HepG2 (cell line): Measurements from ENCODE around the gene BABAM1. TPM values are rescaled to one million over a fixed set of nuclear protein-coding genes. Genes with fewer than 3 reads are reported as not detected.

Source experiments
- ATAD3A ChIP-seq: sonication (generic); formaldehyde crosslinking; IDR thresholded peaks from 2 replicates; pipeline ENCODE4 v1.4.0; 2020; ENCODE audit warnings: missing genetic modification reagents
- ATF4 ChIP-seq, 2 experiments: fragments of 450-650 bp in 1 of 2; sonication (generic) in 1 of 2; formaldehyde crosslinking; IDR thresholded peaks; 2 replicates each; pipeline versions ENCODE4 v1.5.0 to v1.8.0; 2020 to 2022; ENCODE audit warnings: mild to moderate bottlenecking in 1 of 2, missing genetic modification reagents in 1 of 2
- FOXP1 ChIP-seq, 2 experiments: fragments of 450-650 bp in 1 of 2; IDR thresholded peaks; 2 replicates each; pipeline ENCODE4 v1.6.1; 2017 to 2018; ENCODE audit warnings: antibody characterized with exemption in 1 of 2
- HNF1A ChIP-seq, 2 experiments: sonication (generic) in 1 of 2; formaldehyde crosslinking in 1 of 2; IDR thresholded peaks; 2 replicates each; pipeline versions ENCODE4 v1.4.0 to v1.6.1; 2016 to 2020; ENCODE audit warnings: borderline replicate concordance in 1 of 2, low read depth in 1 of 2, mild to moderate bottlenecking in 1 of 2, missing genetic modification reagents in 1 of 2
- KLF11 ChIP-seq: IDR thresholded peaks from 2 replicates; pipeline ENCODE4 v1.6.1; 2016; ENCODE audit warnings: missing compliant biosample characterization
- NFE2L2 ChIP-seq: fragments of 150-350 bp; IDR thresholded peaks from 2 replicates; pipeline ENCODE4 v1.6.1; 2014; ENCODE audit warnings: low read length
- PHB2 ChIP-seq: fragments of 450-650 bp; IDR thresholded peaks from 2 replicates; pipeline ENCODE4 v1.6.1; 2018; ENCODE audit not compliant: partially characterized antibody
- PITX1 ChIP-seq: sonication (generic); formaldehyde crosslinking; IDR thresholded peaks from 2 replicates; pipeline ENCODE4 v1.5.1; 2020; ENCODE audit warnings: mild to moderate bottlenecking, missing genetic modification reagents
- PRDM10 ChIP-seq: sonication (generic); formaldehyde crosslinking; IDR thresholded peaks from 2 replicates; pipeline ENCODE4 v1.4.0; 2020; ENCODE audit warnings: low read depth, missing genetic modification reagents
- PRMT3 ChIP-seq: sonication (generic); formaldehyde crosslinking; IDR thresholded peaks from 2 replicates; pipeline ENCODE4 v1.8.1; 2022; ENCODE audit warnings: low read depth, mild to moderate bottlenecking, moderate library complexity, missing genetic modification reagents, borderline replicate concordance
- RBAK ChIP-seq: sonication (generic); formaldehyde crosslinking; IDR thresholded peaks from 2 replicates; pipeline ENCODE4 v1.5.1; 2020; ENCODE audit warnings: mild to moderate bottlenecking, missing genetic modification reagents
- RBM22 ChIP-seq: fragments of 200-400 bp; formaldehyde crosslinking; optimal IDR thresholded peaks from 2 replicates; pipeline ENCODE3; 2017; ENCODE audit warnings: mild to moderate bottlenecking, low read length, moderate library complexity
- WIZ ChIP-seq: sonication (generic); formaldehyde crosslinking; IDR thresholded peaks from 2 replicates; pipeline ENCODE4 v1.5.1; 2020; ENCODE audit warnings: mild to moderate bottlenecking, missing genetic modification reagents
- ZNF251 ChIP-seq: sonication (generic); formaldehyde crosslinking; IDR thresholded peaks from 2 replicates; pipeline ENCODE4 v1.9.0; 2021; ENCODE audit warnings: mild to moderate bottlenecking, missing genetic modification reagents
- ZNF34 ChIP-seq: sonication (generic); formaldehyde crosslinking; IDR thresholded peaks from 2 replicates; pipeline ENCODE4 v1.4.0; 2020; ENCODE audit warnings: mild to moderate bottlenecking, missing genetic modification reagents, borderline replicate concordance
- ZNF354B ChIP-seq: sonication (generic); formaldehyde crosslinking; IDR thresholded peaks from 2 replicates; pipeline ENCODE4 v1.8.0; 2022; ENCODE audit warnings: mild to moderate bottlenecking, missing genetic modification reagents
- ZNF414 ChIP-seq: sonication (generic); formaldehyde crosslinking; IDR thresholded peaks from 2 replicates; pipeline ENCODE4 v1.5.0; 2020; ENCODE audit warnings: missing genetic modification reagents
- ZNF546 ChIP-seq: sonication (generic); formaldehyde crosslinking; conservative IDR thresholded peaks from 2 replicates; pipeline ENCODE4 v1.8.1; 2023; ENCODE audit warnings: mild to moderate bottlenecking, missing genetic modification reagents
- ZNF768 ChIP-seq: sonication (generic); formaldehyde crosslinking; IDR thresholded peaks from 2 replicates; pipeline ENCODE4 v1.4.0; 2020; ENCODE audit warnings: missing genetic modification reagents
- polyA plus RNA-seq, 8 experiments: library from polyadenylated mRNA; depleted of rRNA in 3 of 8; stranded (reverse) in 7 of 8; unstranded in 1 of 8; fragments of >200 nt; fragmentation: Illumina TruSeq in 4 of 8; extraction: Trizol in 4 of 8; gene quantifications; 2 replicates each; pipeline versions ENCODE4 v1.2.1 to v1.2.3, GENCODE V29; 2011 to 2016; ENCODE audit warnings: low read depth in 4 of 8, missing spikeins in 1 of 8, mixed read lengths in 1 of 8; ENCODE audit not compliant: insufficient read depth in 1 of 8
- total RNA-seq, 5 experiments: library from RNA; depleted of rRNA; stranded (reverse); fragments of >200 nt; fragmentation: Illumina TruSeq; extraction: Trizol; gene quantifications; 2 replicates each; pipeline ENCODE4 v1.2.3, GENCODE V29; 2016; ENCODE audit warnings: low read depth in 1 of 5

Gene BABAM1
- total and polyA plus RNA-seq, 2 of the 13 experiments (the other 11 are each of a cell fraction or from before 2014, with no cell fraction given) = 70.0 to 82.0 TPM

- TF ChIP-seq HNF1A (IDR thresholded peaks at IDR 0.05; ENCODE audit: low read depth) (no peak), HNF1A (CRISPR knock-in tag; IDR thresholded peaks at IDR 0.05; ENCODE audit: borderline replicate concordance) (no peak), PHB2 (no peak), PITX1 (CRISPR knock-in tag) (peak; percentile 39; the same call in 1 of the 2 replicates), PRDM10 (CRISPR knock-in tag) (no peak), ZNF251 (CRISPR knock-in tag) (no peak), ZNF354B (CRISPR knock-in tag) (no peak), PRMT3 (no peak), RBAK (no peak), ZNF768 (CRISPR knock-in tag) (peak; percentile 34; the same call in 1 of the 2 replicates), ZNF546 (CRISPR knock-in tag) (no peak), FOXP1 (IDR thresholded peaks at IDR 0.05) (no peak), FOXP1 (CRISPR knock-in tag; IDR thresholded peaks at IDR 0.05) (no peak; the same call in 1 of the 2 replicates), RBM22 (no peak), KLF11 (no peak), ZNF414 (peak; percentile 63; the same call in 1 of the 2 replicates), ZNF34 (CRISPR knock-in tag) (no peak), ATAD3A (no peak), NFE2L2 (no peak), ATF4 (CRISPR knock-in tag; IDR thresholded peaks at IDR 0.05) (no peak), WIZ (CRISPR knock-in tag) (no peak)
Measured at GRCh38 chr19:17243830-17244617, 23.2 kb upstream of the BABAM1 start (continued).
